H1 (cell line): Measurements from ENCODE around the gene CPED1. TPM values are rescaled to one million over a fixed set of nuclear protein-coding genes. Genes with fewer than 3 reads are reported as not detected.

Experiments
- CTCF ChIA-PET: fragments of 300-600 bp; sonication (Branson Sonifier 250); formaldehyde crosslinking; loops from one replicate; lab custom pipeline; 2021; ENCODE audit not compliant: partially characterized antibody; lab: Charles Lee
- POLR2A ChIA-PET: fragments of 300-600 bp; sonication (Branson Sonifier 250); formaldehyde crosslinking; loops from one replicate; lab custom pipeline; 2021; ENCODE audit warnings: inconsistent platforms; ENCODE audit not compliant: partially characterized antibody; lab: Charles Lee
- DNase-seq, 2 experiments: peaks; one replicate each; pipeline versions ENCODE4 v3.0.0 to v3.0.0-alpha.2; 2010 to 2022; ENCODE audit warnings: low spot score in 2 of 2, low read depth in 1 of 2, mixed read lengths in 1 of 2
- FAIRE-seq: peaks from 2 replicates; lab custom pipeline; 2011; peaks lifted over from hg19 to GRCh38; lab: Jason Lieb, UNC
- H2AFZ ChIP-seq: 2 replicates; pipeline ENCODE4 v1.8.1; 2012; ENCODE audit warnings: low read length, inconsistent platforms
- H2AK5ac ChIP-seq: 2 replicates; pipeline ENCODE4 v1.6.1; 2013; ENCODE audit warnings: low read depth, low read length
- H2BK120ac ChIP-seq: replicated peaks from 2 replicates; pipeline ENCODE3; 2013; ENCODE audit warnings: low read depth, low read length, inconsistent platforms
- H2BK12ac ChIP-seq: 2 replicates; pipeline ENCODE4 v1.6.1; 2013; ENCODE audit warnings: low read depth, low read length
- H2BK15ac ChIP-seq: 2 replicates; pipeline ENCODE4 v1.6.1; 2013; ENCODE audit warnings: low read length
- H2BK20ac ChIP-seq: 2 replicates; pipeline ENCODE4 v1.6.1; 2013; ENCODE audit warnings: low read length
- H2BK5ac ChIP-seq: 2 replicates; pipeline ENCODE4 v1.6.1; 2013; ENCODE audit warnings: low read depth, low read length
- H3K14ac ChIP-seq: 2 replicates; pipeline ENCODE4 v1.6.1; 2013; ENCODE audit warnings: inconsistent platforms; ENCODE audit not compliant: insufficient read length
- H3K18ac ChIP-seq: 2 replicates; pipeline ENCODE4 v1.6.1; 2013; ENCODE audit warnings: low read length; ENCODE audit errors: extremely low read depth
- H3K23ac ChIP-seq: 2 replicates; pipeline ENCODE4 v1.6.1; 2013; ENCODE audit warnings: inconsistent platforms; ENCODE audit not compliant: insufficient read length
- H3K23me2 ChIP-seq: 2 replicates; pipeline ENCODE4 v1.6.1; 2013; ENCODE audit warnings: low read depth, low read length
- H3K27ac ChIP-seq: 2 replicates; pipeline ENCODE4 v1.6.1; 2011; ENCODE audit warnings: low read depth, low read length, inconsistent platforms
- H3K27me3 ChIP-seq, 4 experiments: replicated peaks in 1 of 4; 1 replicate in 1 of 4; 2 replicates in 3 of 4; pipeline versions ENCODE4 v1.6.1 to v1.8.1; 2011 to 2013; ENCODE audit warnings: low read length in 3 of 4, mild to moderate bottlenecking in 3 of 4, inconsistent platforms in 2 of 4, mixed read lengths in 2 of 4, moderate library complexity in 1 of 4; ENCODE audit not compliant: control insufficient read depth in 3 of 4, insufficient read depth in 3 of 4; ENCODE audit errors: extremely low read depth in 1 of 4
- H3K36me3 ChIP-seq, 4 experiments: 2 replicates each; pipeline versions ENCODE4 v1.6.1 to v1.8.1; 2011 to 2013; ENCODE audit warnings: mild to moderate bottlenecking in 4 of 4, low read length in 3 of 4, moderate library complexity in 2 of 4, control low read depth in 1 of 4, inconsistent platforms in 1 of 4; ENCODE audit not compliant: insufficient read depth in 4 of 4, control insufficient read depth in 2 of 4
- H3K4ac ChIP-seq: replicated peaks from 2 replicates; pipeline ENCODE3; 2013; ENCODE audit warnings: low read length, low read depth, mixed read lengths, inconsistent platforms; ENCODE audit not compliant: insufficient read length
- H3K4me1 ChIP-seq, 4 experiments: replicated peaks in 1 of 4; 1 replicate in 1 of 4; 2 replicates in 3 of 4; pipeline versions ENCODE4 v1.6.1 to v1.8.1; 2011 to 2013; ENCODE audit warnings: low read length in 3 of 4, inconsistent platforms in 2 of 4, mixed read lengths in 1 of 4; ENCODE audit not compliant: insufficient read depth in 4 of 4, control insufficient read depth in 3 of 4
- H3K4me2 ChIP-seq, 2 experiments: 2 replicates each; pipeline versions ENCODE4 v1.6.1 to v1.8.1; 2011 to 2013; ENCODE audit warnings: low read depth in 2 of 2, low read length in 2 of 2, control low read depth in 1 of 2, inconsistent platforms in 1 of 2, mild to moderate bottlenecking in 1 of 2; ENCODE audit not compliant: insufficient read depth in 1 of 2
- H3K4me3 ChIP-seq, 4 experiments: fragments of 200-600, 300-600 bp in 1 of 4; sonication (generic), shearing (Covaris generic), sonication (Bioruptor Twin) in 1 of 4; 2 replicates each; pipeline versions ENCODE4 v1.5.1 to v1.8.1; 2011 to 2016; ENCODE audit warnings: low read length in 4 of 4, low read depth in 3 of 4, control low read depth in 2 of 4, inconsistent platforms in 2 of 4, mild to moderate bottlenecking in 2 of 4, mixed read lengths in 1 of 4, moderate library complexity in 1 of 4; ENCODE audit not compliant: insufficient read depth in 2 of 4; ENCODE audit errors: extremely low read depth in 1 of 4
- H3K56ac ChIP-seq: replicated peaks from 2 replicates; pipeline ENCODE3; 2013; ENCODE audit warnings: low read depth, mild to moderate bottlenecking, mixed read lengths, low read length, inconsistent platforms; ENCODE audit not compliant: insufficient read length
- H3K79me1 ChIP-seq: 2 replicates; pipeline ENCODE4 v1.6.1; 2013; ENCODE audit warnings: low read depth, low read length, control low read depth
- H3K79me2 ChIP-seq, 2 experiments: 2 replicates each; pipeline versions ENCODE4 v1.6.1 to v1.8.1; 2012 to 2013; ENCODE audit warnings: low read length in 2 of 2, mild to moderate bottlenecking in 2 of 2, inconsistent platforms in 1 of 2; ENCODE audit not compliant: insufficient read depth in 2 of 2, control insufficient read depth in 1 of 2
- H3K9ac ChIP-seq, 4 experiments: replicated peaks in 1 of 4; 1 replicate in 1 of 4; 2 replicates in 3 of 4; pipeline versions ENCODE4 v1.6.1 to v1.8.1; 2011 to 2013; ENCODE audit warnings: low read depth in 3 of 4, low read length in 3 of 4, control low read depth in 2 of 4, mild to moderate bottlenecking in 2 of 4, moderate library complexity in 2 of 4, inconsistent platforms in 1 of 4; ENCODE audit errors: extremely low read depth in 1 of 4
- H3K9me3 ChIP-seq, 2 experiments: 2 replicates each; pipeline versions ENCODE4 v1.6.1 to v1.8.1; 2012 to 2013; ENCODE audit warnings: mild to moderate bottlenecking in 2 of 2, moderate library complexity in 2 of 2, control low read depth in 1 of 2, inconsistent platforms in 1 of 2, low read depth in 1 of 2, low read length in 1 of 2, mixed read lengths in 1 of 2; ENCODE audit not compliant: insufficient read depth in 2 of 2
- H4K20me1 ChIP-seq, 2 experiments: replicated peaks in 1 of 2; 2 replicates each; pipeline versions ENCODE3 to v1.8.1; 2011 to 2013; ENCODE audit warnings: inconsistent platforms in 2 of 2, low read length in 2 of 2, mild to moderate bottlenecking in 1 of 2; ENCODE audit not compliant: insufficient read depth in 2 of 2, control insufficient read depth in 1 of 2
- H4K5ac ChIP-seq: 2 replicates; pipeline ENCODE4 v1.6.1; 2013; ENCODE audit warnings: low read length, low read depth, mixed read lengths, inconsistent platforms; ENCODE audit not compliant: insufficient read length
- H4K8ac ChIP-seq: 2 replicates; pipeline ENCODE4 v1.8.0; 2013; ENCODE audit warnings: mild to moderate bottlenecking, moderate library complexity, low read length, inconsistent platforms; ENCODE audit not compliant: insufficient read depth; ENCODE audit errors: extremely low read depth
- H4K91ac ChIP-seq: replicated peaks from 2 replicates; pipeline ENCODE3; 2013; ENCODE audit warnings: low read length, mixed read lengths, inconsistent platforms; ENCODE audit not compliant: insufficient read length
- ASH2L ChIP-seq: fragments of 200-600, 300-600 bp; sonication (generic); IDR thresholded peaks from one replicate; pipeline ENCODE4 v1.7.1; 2017; ENCODE audit warnings: low read length
- ATF2 ChIP-seq: IDR thresholded peaks from 2 replicates; pipeline ENCODE4 v1.6.1; 2012; ENCODE audit warnings: low read length, inconsistent platforms
- BACH1 ChIP-seq: IDR thresholded peaks from 2 replicates; pipeline ENCODE4 v1.6.1; 2012; ENCODE audit warnings: low read length, improper control_type of control experiment
- BRCA1 ChIP-seq: IDR thresholded peaks from 2 replicates; pipeline ENCODE4 v1.6.1; 2012; ENCODE audit warnings: low read depth, low read length, improper control_type of control experiment
- CEBPB ChIP-seq: IDR thresholded peaks from 2 replicates; pipeline ENCODE4 v1.6.1; 2012; ENCODE audit warnings: low read depth, low read length
- CHD1 ChIP-seq: IDR thresholded peaks from 2 replicates; pipeline ENCODE4 v1.6.1; 2012; ENCODE audit warnings: low read depth, low read length, improper control_type of control experiment
- FOSL1 ChIP-seq: IDR thresholded peaks from 2 replicates; pipeline ENCODE4 v1.6.1; 2011; ENCODE audit warnings: mild to moderate bottlenecking, low read depth, low read length, moderate library complexity; ENCODE audit not compliant: insufficient read depth
- GTF2F1 ChIP-seq: IDR thresholded peaks from 2 replicates; pipeline ENCODE4 v1.6.1; 2012; ENCODE audit warnings: low read depth, low read length, improper control_type of control experiment, borderline replicate concordance
- KDM4A ChIP-seq: IDR thresholded peaks from one replicate; pipeline ENCODE4 v1.7.1; 2012; ENCODE audit warnings: low read depth, mild to moderate bottlenecking, moderate library complexity, low read length, inconsistent platforms; ENCODE audit not compliant: severe bottlenecking
- MAFK ChIP-seq: IDR thresholded peaks from 2 replicates; pipeline ENCODE4 v1.6.1; 2012; ENCODE audit warnings: low read depth, mild to moderate bottlenecking, improper control_type of control experiment, low read length
- SRF ChIP-seq: IDR thresholded peaks from 2 replicates; pipeline ENCODE4 v1.6.1; 2011; ENCODE audit warnings: mild to moderate bottlenecking, low read depth, low read length, moderate library complexity
- USF2 ChIP-seq: IDR thresholded peaks from 2 replicates; pipeline ENCODE4 v1.6.1; 2011; ENCODE audit warnings: low read length, improper control_type of control experiment
- polyA plus RNA-seq, 7 experiments: library from polyadenylated mRNA; depleted of rRNA in 3 of 7; stranded (reverse) in 5 of 7; unstranded in 2 of 7; fragments of >200 nt in 5 of 7; fragments of 200-250 nt in 2 of 7; gene quantifications; 1 replicate in 5 of 7; 2 replicates in 1 of 7; 4 replicates in 1 of 7; pipeline versions ENCODE4 v1.2.1 to v1.2.3, GENCODE V29; 2011 to 2013; ENCODE audit warnings: missing spikeins in 2 of 7, mixed read lengths in 2 of 7
- total RNA-seq: library from RNA; stranded (reverse); fragmentation: NEBNext Ultra II Directional; extraction: Animal tissue kit (Norgen Biotek cat#: 25700); gene quantifications from 2 replicates; pipeline ENCODE4 v1.2.1, GENCODE V29; 2021

CPED1 gene
- total and polyA plus RNA-seq, 2 of the 8 experiments (the other 6 are each of a cell fraction or from before 2014, with no cell fraction given): 0.08 to 0.39 TPM

- no peak overlapping the region for H2BK15ac ChIP-seq
- CTCF ChIA-PET: interaction anchor here (0.7 to 2.3 kb wide), 3 partner anchors 8 to 11 kb away, joined by 4 to 9 read pairs (median 4); partner anchors contain the start of gene CPED1
Observed at GRCh38 chr7:120996988-120997345, 8.5 kb downstream of the CPED1 start.

More at GRCh38 chr7:120996988-120997345, 8.5 kb downstream of the CPED1 start:
- no peak overlapping the region for H4K8ac ChIP-seq
- no peak overlapping the region for H3K4ac ChIP-seq
- no peak overlapping the region for H2BK120ac ChIP-seq
- H2AFZ ChIP-seq: no peak overlapping the region
- no peaks in the 10 kb centered on the region for H4K20me1 ChIP-seq
- H3K79me2 ChIP-seq: no peaks in the 10 kb centered on the region
- FAIRE-seq (no peak), DNase-seq (no peak)
- H3K23ac ChIP-seq: no peak overlapping the region
- no peaks in the 10 kb centered on the region for H3K79me1 ChIP-seq
- H3K18ac ChIP-seq: no peak overlapping the region
- H3K23me2 ChIP-seq: no peaks in the 10 kb centered on the region
- H3K27ac ChIP-seq: no peak overlapping the region
- no peak overlapping the region for H3K9ac ChIP-seq
- H3K14ac ChIP-seq: no peak overlapping the region
- no peak overlapping the region for H4K5ac ChIP-seq
- no peak overlapping the region for H3K4me2 ChIP-seq
- H2AK5ac ChIP-seq: no peak overlapping the region
- no peaks in the 10 kb centered on the region for H3K27me3 ChIP-seq
- no peak overlapping the region for H2BK12ac ChIP-seq
- POLR2A ChIA-PET: no interaction called here
- no peaks in the 10 kb centered on the region for H3K36me3 ChIP-seq
- no peak overlapping the region for H2BK20ac ChIP-seq
- no peaks in the 10 kb centered on the region for H3K9me3 ChIP-seq
- H3K4me1 ChIP-seq: no peaks in the 10 kb centered on the region
- H4K91ac ChIP-seq: no peak overlapping the region
- H3K4me3 ChIP-seq: no peak overlapping the region
- no peak overlapping the region for H3K56ac ChIP-seq
- TF ChIP-seq GTF2F1 (no peak), ASH2L (no peak), CEBPB (no peak), FOSL1 (no peak), MAFK (no peak), KDM4A (no peak), ATF2 (no peak), CHD1 (no peak), BRCA1 (no peak), BACH1 (no peak), USF2 (no peak), SRF (no peak)
- no peak overlapping the region for H2BK5ac ChIP-seq
